Dendritic cell treated with granulocyte-macrophage colony-stimulating factor and Interleukin-4, amounts not matched to agents 40 ng/mL and 50 ng/mL, for 4 days (primary cell): Measurements from ENCODE around the gene TXNRD1.
A peak's percentile ranks its signal among the peaks of the same experiment; 100 is the strongest.
"Not testable (repeated sequence)": the region's sequence is repeated elsewhere in the genome, so short reads cannot be mapped to it uniquely, and the experiment has no call there.

Source experiments
- H3K27ac Mint-ChIP-seq: one replicate; pipeline ENCODE4 v1.8.0; 2022; ENCODE audit warnings: mild to moderate bottlenecking, mixed read lengths
- H3K27me3 Mint-ChIP-seq: one replicate; pipeline ENCODE4 v1.8.0; 2022; ENCODE audit warnings: mild to moderate bottlenecking, mixed read lengths
- H3K36me3 Mint-ChIP-seq: one replicate; pipeline ENCODE4 v1.8.0; 2022; ENCODE audit warnings: low read depth, mixed read lengths
- H3K4me1 Mint-ChIP-seq: one replicate; pipeline ENCODE4 v1.8.0; 2022; ENCODE audit warnings: low read depth, mixed read lengths
- H3K4me3 Mint-ChIP-seq: one replicate; pipeline ENCODE4 v1.8.0; 2022; ENCODE audit warnings: mild to moderate bottlenecking, moderate library complexity, mixed read lengths
- H3K9me3 Mint-ChIP-seq: one replicate; pipeline ENCODE4 v1.8.0; 2022; ENCODE audit warnings: mixed read lengths
- intact Hi-C: fragments of 100-400 bp; cut with micrococcal nuclease; formaldehyde crosslinking; loops from one replicate; pipeline ENCODE4 v1.15.0; 2022

The TXNRD1 gene

DNA sequence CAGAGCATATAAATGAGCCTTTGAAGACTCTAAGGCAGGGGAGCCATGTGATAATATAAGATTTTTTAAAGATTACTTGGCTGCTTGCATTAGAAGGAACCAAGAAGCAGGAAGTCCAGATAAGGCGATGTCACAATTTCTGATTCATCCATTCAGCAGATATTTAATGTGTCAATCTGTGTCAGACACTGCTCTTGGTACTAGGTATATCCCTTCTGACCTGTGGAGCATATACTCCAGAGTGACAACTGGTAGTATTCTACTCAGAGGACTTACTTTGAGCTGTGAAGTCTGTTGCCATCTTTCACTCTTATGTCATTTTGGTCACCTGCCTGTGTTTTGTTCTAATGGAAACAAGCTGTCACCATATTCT lies 98.6 kb downstream of the TXNRD1 start:
- H3K27ac Mint-ChIP-seq, result peak overlapping the region; percentile 30
- peaks cover 91% of the 10 kb centered on the region for H3K36me3 Mint-ChIP-seq
- no peaks in the 10 kb centered on the region for H3K9me3 Mint-ChIP-seq
- intact Hi-C loops, result no loop called here
- H3K4me3 Mint-ChIP-seq, result no peak overlapping the region
- peaks cover 13% of the 10 kb centered on the region for H3K4me1 Mint-ChIP-seq
- no peaks in the 10 kb centered on the region for H3K27me3 Mint-ChIP-seq

DNA sequence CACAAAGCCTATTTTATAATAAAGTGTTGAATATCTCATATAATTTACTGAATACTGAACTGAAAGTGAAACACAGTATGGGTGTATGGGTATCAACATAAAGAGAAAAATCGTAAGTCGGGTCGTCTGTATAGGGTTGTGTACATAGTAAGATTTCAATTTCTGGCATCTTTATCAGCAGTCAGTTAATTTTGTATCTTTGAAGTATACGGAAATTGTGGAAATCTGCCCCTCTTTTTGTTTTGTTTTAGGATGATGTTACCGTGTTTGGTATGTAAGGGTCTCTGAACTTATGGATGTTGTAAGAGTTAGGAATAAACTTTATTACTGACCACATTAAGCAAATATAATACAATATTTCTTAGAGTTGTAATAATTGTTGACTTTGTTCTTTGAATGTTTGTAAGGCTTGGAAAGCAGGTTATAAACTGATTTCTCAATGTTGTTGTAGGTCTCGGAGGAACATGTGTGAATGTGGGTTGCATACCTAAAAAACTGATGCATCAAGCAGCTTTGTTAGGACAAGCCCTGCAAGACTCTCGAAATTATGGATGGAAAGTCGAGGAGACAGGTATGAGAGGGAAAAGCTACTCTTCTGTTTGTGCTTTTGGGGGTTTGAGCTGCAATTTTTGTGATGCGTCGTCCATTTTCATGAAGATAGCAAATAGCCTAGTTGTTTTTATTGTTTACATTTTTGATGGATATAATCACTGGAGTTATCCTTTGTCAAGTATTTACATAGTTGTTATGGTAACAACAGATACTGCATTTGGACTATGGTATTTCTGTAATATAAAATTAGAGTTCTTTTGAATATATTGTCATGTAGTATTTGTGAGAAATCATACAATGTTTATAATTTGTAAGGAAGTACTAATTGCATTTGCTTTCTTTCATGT lies 100.0 kb downstream of the TXNRD1 start:
- H3K4me3 Mint-ChIP-seq, result no peak overlapping the region
- H3K4me1 Mint-ChIP-seq, result peaks cover 7% of the 10 kb centered on the region
- no peaks in the 10 kb centered on the region for H3K9me3 Mint-ChIP-seq
- no peaks in the 10 kb centered on the region for H3K27me3 Mint-ChIP-seq
- no peak overlapping the region for H3K27ac Mint-ChIP-seq
- H3K36me3 Mint-ChIP-seq, result peaks cover 93% of the 10 kb centered on the region
- intact Hi-C loops, result no loop called here

DNA sequence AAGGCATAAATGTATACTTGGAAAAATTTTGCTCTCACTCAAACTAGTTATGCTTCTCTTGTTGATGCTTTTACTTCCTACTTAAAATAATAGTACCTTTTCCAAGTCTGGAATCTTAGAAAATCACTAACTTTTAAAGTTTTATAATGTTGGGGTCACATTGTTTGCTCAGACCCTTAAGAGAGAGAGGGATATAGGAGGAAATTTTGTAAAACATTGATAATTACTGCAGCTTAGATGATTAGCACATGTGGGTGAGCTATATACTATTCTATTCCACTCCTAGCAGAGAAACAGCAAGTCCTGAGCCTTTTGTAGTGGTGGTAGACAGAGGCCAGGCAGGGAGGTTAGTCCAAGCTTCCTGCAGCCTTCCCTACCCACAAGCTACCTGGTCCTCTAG lies 101.4 kb downstream of the TXNRD1 start:
- H3K4me3 Mint-ChIP-seq, result no peak overlapping the region
- H3K36me3 Mint-ChIP-seq, result peaks cover 96% of the 10 kb centered on the region

DNA sequence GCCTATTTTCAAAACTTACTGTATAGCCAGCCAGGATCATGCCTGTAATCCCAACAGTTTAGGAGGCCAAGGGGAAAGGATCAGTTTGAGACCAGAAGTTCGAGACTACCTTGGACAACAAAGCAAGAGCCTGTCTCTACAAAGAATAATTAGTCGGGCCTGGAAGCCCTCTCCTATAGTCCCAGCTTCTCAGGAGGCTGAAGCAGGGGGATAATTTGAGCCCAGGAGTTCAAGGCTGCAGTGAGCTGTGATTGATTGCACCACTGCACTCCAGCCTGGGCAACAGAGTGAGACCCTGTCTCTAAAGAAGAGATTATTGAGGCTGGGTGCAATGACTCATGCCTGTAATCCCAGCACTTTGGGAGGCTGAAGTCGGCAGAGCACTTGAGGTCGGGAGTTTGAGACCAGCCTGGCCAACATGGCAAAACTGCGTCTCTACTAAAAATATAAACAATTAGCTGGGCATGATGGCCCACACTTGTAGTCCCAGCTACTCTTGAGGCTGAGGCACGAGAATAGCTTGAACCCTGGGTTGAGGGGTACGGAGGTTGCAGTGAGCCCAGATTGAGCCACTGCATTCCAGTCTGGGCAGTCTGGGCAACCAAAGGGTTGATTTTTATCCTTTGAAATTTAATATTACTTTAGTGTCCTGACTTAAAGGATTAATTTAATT lies 102.1 kb downstream of the TXNRD1 start:
- Mint-ChIP-seq H3K4me1 (peaks cover 7% of the 10 kb centered on the region), H3K9me3 (no peaks in the 10 kb centered on the region), H3K36me3 (peaks cover 96% of the 10 kb centered on the region), H3K27ac (no peak overlapping the region), H3K27me3 (no peaks in the 10 kb centered on the region), H3K4me3 (no peak overlapping the region)
- intact Hi-C loops, result no loop called here

More for the DNA sequence above, 101.4 kb downstream of the TXNRD1 start:
- Mint-ChIP-seq H3K4me1 (peaks cover 7% of the 10 kb centered on the region), H3K27ac (no peak overlapping the region), H3K9me3 (no peaks in the 10 kb centered on the region), H3K27me3 (no peaks in the 10 kb centered on the region)
- intact Hi-C loops, result no loop called here

DNA sequence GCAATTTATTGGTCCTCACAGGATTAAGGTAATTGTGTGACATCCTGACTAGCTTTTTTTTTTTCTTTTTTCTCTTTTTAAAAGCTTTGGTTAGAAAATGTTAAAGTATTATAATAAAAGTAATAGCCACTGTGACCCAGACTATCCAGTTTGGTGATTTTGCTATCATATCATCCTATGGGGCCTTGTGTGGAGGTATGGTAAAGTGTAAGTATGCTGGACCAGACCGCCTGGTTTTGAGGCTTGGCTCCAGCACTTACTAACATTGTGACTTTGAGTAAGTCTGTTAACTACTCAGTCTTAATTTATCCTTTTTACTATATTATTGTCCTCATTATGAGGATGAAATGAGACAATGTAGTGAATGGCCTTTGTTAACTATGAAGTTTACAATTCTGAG lies 103.4 kb downstream of the TXNRD1 start:
- Mint-ChIP-seq H3K27me3 (no peaks in the 10 kb centered on the region), H3K36me3 (peaks cover 88% of the 10 kb centered on the region), H3K9me3 (no peaks in the 10 kb centered on the region), H3K4me1 (peaks cover 2% of the 10 kb centered on the region), H3K4me3 (no peak overlapping the region), H3K27ac (no peak overlapping the region)
- intact Hi-C loops, result no loop called here

DNA sequence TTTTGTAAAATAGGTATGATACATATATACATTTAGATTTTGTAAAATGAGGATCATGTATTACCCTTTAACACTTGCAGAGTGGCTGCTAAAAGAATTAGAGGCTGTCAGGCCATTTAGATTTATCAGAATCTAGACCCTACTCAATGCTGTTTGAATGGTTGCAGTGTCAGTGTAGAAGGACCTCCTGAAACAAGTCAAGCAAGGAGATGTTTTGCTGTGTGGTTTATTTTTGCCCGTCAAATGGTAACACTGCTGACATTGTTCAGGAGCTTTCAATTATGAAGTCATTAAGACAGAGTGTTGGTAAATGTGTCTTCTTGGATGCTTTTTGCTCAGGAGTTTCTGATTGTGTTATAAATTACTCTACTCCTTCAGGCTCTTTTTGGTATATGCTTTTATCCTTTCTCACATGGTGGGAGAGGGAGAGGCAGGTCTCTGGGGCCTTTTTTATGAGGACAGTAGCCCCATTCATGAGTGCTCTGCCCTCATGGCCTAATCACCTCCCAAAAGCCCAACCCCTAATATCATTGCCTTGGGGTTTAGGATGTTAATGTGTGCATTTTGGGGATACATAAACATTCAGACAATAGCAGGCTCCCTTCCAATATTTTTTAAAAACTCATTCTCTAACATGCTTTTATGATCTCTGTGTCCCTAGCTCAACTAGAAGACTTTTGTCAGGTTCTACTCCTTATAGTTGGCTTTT lies 104.5 kb downstream of the TXNRD1 start:
- H3K27me3 Mint-ChIP-seq, result no peaks in the 10 kb centered on the region
- H3K36me3 Mint-ChIP-seq, result peaks cover 90% of the 10 kb centered on the region
- H3K4me3 Mint-ChIP-seq, result no peak overlapping the region
- H3K27ac Mint-ChIP-seq, result no peak overlapping the region
- no peaks in the 10 kb centered on the region for H3K4me1 Mint-ChIP-seq
- H3K9me3 Mint-ChIP-seq, result no peaks in the 10 kb centered on the region
- intact Hi-C loops, result no loop called here

DNA sequence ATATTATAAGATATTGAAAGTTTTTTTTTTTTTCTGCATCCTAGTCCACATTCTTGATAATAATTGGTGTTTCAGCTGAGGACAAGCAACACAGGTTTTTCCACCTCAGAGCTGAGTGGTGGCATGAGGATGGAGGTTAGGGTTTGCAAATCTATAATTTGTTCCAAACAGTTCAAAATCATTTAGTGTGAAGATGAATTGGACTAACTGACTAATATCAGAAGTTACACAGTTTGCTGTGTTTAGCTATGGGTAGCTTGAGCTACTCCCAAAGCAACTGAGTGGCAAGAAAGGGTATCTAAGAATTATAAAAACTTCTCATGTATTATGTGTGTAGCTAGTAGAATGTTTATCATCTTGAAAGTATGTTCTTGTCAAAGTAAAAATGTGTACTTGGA lies 105.0 kb downstream of the TXNRD1 start:
- H3K27ac Mint-ChIP-seq, result no peak overlapping the region
- intact Hi-C loops, result no loop called here
- peaks cover 90% of the 10 kb centered on the region for H3K36me3 Mint-ChIP-seq

DNA sequence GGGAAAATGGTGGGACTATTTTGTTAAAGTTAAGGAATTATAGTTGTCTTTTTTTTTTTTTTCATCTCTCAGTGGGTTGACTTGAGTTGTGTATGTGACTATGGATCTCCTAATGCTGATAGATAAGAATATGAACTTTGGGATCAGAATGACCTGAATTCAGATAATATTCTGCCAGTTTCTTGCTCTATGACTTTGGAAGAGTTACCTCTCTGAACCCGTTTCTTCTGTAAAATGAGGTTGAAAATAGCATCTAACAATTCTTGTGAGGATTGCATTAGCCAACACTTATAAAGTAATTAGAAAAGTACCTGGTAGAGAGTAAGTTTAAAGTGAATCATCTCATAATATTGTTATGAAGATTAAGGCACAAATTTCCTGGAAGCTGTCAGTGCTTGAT lies 106.4 kb downstream of the TXNRD1 start:
- Mint-ChIP-seq H3K36me3 (peaks cover 90% of the 10 kb centered on the region), H3K9me3 (no peaks in the 10 kb centered on the region), H3K4me1 (no peaks in the 10 kb centered on the region), H3K27me3 (no peaks in the 10 kb centered on the region), H3K4me3 (no peak overlapping the region), H3K27ac (no peak overlapping the region)
- intact Hi-C loops, result no loop called here

More for the DNA sequence above, 105.0 kb downstream of the TXNRD1 start:
- no peaks in the 10 kb centered on the region for H3K27me3 Mint-ChIP-seq
- H3K9me3 Mint-ChIP-seq, result no peaks in the 10 kb centered on the region
- no peak overlapping the region for H3K4me3 Mint-ChIP-seq
- no peaks in the 10 kb centered on the region for H3K4me1 Mint-ChIP-seq

DNA sequence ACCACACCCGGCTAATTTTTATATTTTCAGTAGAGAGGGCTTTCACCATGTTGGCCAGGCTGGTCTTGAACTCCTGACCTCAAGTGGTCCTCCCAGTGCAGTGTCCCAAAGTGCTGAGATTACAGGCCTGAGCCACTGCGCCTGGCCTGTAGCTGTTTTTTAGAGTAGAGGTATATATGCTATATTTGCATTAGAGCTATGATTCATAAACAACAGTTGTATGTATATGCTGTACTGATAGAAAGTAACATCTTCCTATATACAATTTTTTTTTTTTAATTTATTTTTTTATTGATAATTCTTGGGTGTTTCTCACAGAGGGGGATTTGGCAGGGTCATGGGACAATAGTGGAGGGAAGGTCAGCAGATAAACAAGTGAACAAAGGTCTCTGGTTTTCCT lies 107.0 kb downstream of the TXNRD1 start:
- H3K9me3 Mint-ChIP-seq, H3K4me1 Mint-ChIP-seq, H3K4me3 Mint-ChIP-seq, intact Hi-C loops, H3K27me3 Mint-ChIP-seq, H3K27ac Mint-ChIP-seq: not testable (repeated sequence)
- H3K36me3 Mint-ChIP-seq, result peaks cover 90% of the 10 kb centered on the region

DNA sequence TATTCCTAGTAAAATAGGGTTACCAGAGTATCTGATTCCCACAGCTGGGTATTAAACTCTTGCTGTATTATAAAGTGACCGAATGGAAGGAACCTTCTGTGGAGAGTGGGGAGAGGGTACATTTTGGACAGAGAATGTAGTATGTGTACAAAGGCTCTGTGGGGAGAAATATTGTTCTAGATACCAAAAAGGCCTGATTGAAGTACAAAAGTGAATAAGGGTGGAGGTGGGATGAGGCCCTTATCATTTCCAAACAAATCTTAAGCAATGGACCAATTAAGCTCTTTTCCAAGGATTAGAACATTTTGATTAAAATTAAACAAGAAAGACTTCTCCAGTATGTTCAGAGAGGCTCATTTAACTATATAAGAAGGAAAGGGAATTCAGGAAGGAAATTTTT lies 108.3 kb downstream of the TXNRD1 start:
- Mint-ChIP-seq H3K36me3 (peaks cover 87% of the 10 kb centered on the region), H3K27ac (no peak overlapping the region), H3K4me1 (no peaks in the 10 kb centered on the region), H3K27me3 (no peaks in the 10 kb centered on the region), H3K9me3 (no peaks in the 10 kb centered on the region), H3K4me3 (no peak overlapping the region)
- intact Hi-C loops, result no loop called here

DNA sequence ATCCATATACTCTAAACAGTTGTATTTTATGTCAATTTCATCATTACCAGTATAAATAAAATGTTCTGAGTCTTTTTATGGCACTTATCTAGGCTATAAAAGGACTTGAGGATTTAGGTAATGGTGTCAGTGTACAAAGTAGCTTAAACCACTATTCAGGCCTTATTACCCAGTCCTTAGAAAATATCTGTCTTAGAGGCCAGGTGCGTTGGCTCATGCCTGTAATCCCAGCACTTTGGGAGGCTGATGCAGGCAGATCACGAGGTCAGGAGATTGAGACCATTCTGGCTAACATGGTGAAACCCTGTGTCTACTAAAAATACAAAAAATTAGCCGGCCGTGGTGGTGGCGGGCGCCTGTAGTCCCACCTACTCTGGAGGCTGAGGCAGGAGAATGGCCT lies 112.7 kb downstream of the TXNRD1 start:
- H3K36me3 Mint-ChIP-seq, result peaks cover 81% of the 10 kb centered on the region
- intact Hi-C loops, H3K4me1 Mint-ChIP-seq, H3K9me3 Mint-ChIP-seq, H3K4me3 Mint-ChIP-seq, H3K27ac Mint-ChIP-seq, H3K27me3 Mint-ChIP-seq: not testable (repeated sequence)

DNA sequence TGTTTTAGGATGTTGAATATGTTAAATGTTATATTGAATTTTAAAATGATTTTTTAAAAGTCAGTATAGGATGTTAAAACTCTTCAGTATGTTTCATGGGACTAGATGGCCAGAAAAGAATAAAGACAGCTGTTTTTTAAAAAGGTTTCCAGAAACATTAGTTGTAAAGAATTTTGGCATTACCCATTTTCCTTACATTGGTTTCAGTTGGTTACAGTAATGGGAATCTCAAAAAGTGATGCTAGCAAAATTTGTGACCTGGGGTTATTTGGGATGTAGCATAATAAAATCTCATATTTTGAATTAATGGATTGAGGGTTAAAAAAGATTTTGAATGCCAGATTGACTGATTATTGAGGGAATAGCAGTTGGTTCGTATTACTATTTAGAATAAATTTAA lies 113.2 kb downstream of the TXNRD1 start:
- no peak overlapping the region for H3K27ac Mint-ChIP-seq
- H3K4me3 Mint-ChIP-seq, result no peak overlapping the region
- no peaks in the 10 kb centered on the region for H3K4me1 Mint-ChIP-seq
- intact Hi-C loops, result no loop called here
- H3K36me3 Mint-ChIP-seq, result peaks cover 84% of the 10 kb centered on the region
- H3K27me3 Mint-ChIP-seq, result no peaks in the 10 kb centered on the region
- no peaks in the 10 kb centered on the region for H3K9me3 Mint-ChIP-seq

DNA sequence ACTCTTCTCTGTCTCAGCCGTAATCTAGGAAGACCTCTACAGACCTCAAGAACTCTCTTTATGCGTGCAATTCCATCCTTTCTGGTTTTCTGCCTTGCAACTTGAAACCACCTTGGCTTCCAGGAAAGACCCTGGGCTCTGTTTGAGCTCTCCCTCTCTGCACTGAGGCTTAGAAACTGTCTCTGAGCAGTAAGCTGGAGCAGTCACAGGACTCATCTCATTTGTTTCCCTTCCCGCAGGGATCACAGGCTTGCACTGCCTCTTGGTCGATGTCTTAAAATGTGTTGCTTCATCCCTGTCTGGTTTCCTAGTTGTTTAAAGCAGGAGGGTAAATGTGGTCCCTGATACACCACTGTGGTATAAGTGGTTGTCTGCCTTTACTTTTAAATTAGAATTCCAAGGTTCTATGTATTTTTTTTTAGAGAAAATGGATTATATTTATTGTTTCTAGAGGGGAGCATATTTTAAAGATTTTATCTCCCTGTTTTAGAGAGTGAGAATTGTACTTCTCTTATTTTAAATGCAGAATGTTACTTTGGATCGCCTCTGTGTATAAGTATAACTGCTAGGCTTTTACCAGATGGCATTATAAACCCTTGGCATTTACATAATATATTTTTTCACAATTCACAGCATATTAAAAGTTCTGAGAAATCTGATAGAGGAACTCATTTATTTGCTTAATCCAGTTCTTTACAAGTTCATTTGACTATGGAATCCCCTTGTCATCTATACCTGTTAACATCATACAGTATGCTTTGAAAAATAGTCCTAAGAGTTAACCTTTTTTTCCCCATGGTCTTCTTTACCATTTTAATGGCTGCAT lies 114.3 kb downstream of the TXNRD1 start:
- Mint-ChIP-seq H3K36me3 (peaks cover 84% of the 10 kb centered on the region), H3K9me3 (no peaks in the 10 kb centered on the region), H3K27me3 (no peaks in the 10 kb centered on the region), H3K4me1 (no peaks in the 10 kb centered on the region), H3K27ac (no peak overlapping the region), H3K4me3 (no peak overlapping the region)
- intact Hi-C loops, result loop anchor here (5.0 to 10.0 kb wide), 2 partner anchors 245 to 787 kb away; no protein-coding TSS in a partner anchor
